Fibroblast of skin of back (primary cell): ENCODE data around the gene ZNF407. TPM values are rescaled to one million over a fixed set of nuclear protein-coding genes. Genes with fewer than 3 reads are reported as not detected.
"Not testable (repeated sequence)": the region's sequence is repeated elsewhere in the genome, so short reads cannot be mapped to it uniquely, and the experiment has no call there.

Experiments used
- DNase-seq: peaks from one replicate; pipeline ENCODE4 v3.0.0-alpha.2; 2013
- polyA plus RNA-seq, 2 experiments: library from polyadenylated mRNA; unstranded; fragments of 120-200 nt; gene quantifications; one replicate each; pipeline ENCODE4 v1.2.1, GENCODE V29; 2013; ENCODE audit not compliant: insufficient read length in 2 of 2

The ZNF407 gene
- polyA plus RNA-seq (2013, experiment 1 of 2; ENCODE audit: insufficient read length): 4.6 TPM
- 4.0 TPM for polyA plus RNA-seq (2013, experiment 2 of 2; ENCODE audit: insufficient read length)

- DNase-seq: peak; percentile 94
Observed at GRCh38 chr18:74597662-74598349, at the start of gene ZNF407. ZNF407 (plus strand) TSS chr18:74597870; CDS start chr18:74631020, 33,150 bp downstream.

- no peak for DNase-seq
Observed at GRCh38 chr18:74549591-74550104, 48.0 kb upstream of the ZNF407 start.

GRCh38 chr18:74550886-74551285, 46.8 kb upstream of the ZNF407 start:
- no peak for DNase-seq

- DNase-seq: no peak
Observed at GRCh38 chr18:74551452-74551851, 46.2 kb upstream of the ZNF407 start.

- peak; percentile 71 for DNase-seq
Observed at GRCh38 chr18:74551936-74552555, 45.6 kb upstream of the ZNF407 start.

GRCh38 chr18:74556126-74556525, 41.5 kb upstream of the ZNF407 start:
- no peak for DNase-seq

GRCh38 chr18:74558096-74558495, 39.6 kb upstream of the ZNF407 start:
- no peak for DNase-seq

GRCh38 chr18:74562131-74562730, 35.4 kb upstream of the ZNF407 start:
- no peak for DNase-seq

GRCh38 chr18:74562775-74563174, 34.9 kb upstream of the ZNF407 start:
- DNase-seq: no peak

GRCh38 chr18:74563999-74564398, 33.7 kb upstream of the ZNF407 start:
- no peak for DNase-seq

GRCh38 chr18:74565164-74565563, 32.5 kb upstream of the ZNF407 start:
- DNase-seq: not testable (repeated sequence)

GRCh38 chr18:74565993-74566392, 31.7 kb upstream of the ZNF407 start:
- DNase-seq: not testable (repeated sequence)

- DNase-seq: no peak
Observed at GRCh38 chr18:74567822-74568221, 29.8 kb upstream of the ZNF407 start.

- DNase-seq: no peak
Observed at GRCh38 chr18:74569401-74569800, 28.3 kb upstream of the ZNF407 start.

GRCh38 chr18:74570266-74570665, 27.4 kb upstream of the ZNF407 start:
- DNase-seq: no peak

- DNase-seq: no peak
Observed at GRCh38 chr18:74571895-74572680, 25.6 kb upstream of the ZNF407 start.

- no peak for DNase-seq
Observed at GRCh38 chr18:74573053-74573452, 24.6 kb upstream of the ZNF407 start.

GRCh38 chr18:74574916-74575315, 22.8 kb upstream of the ZNF407 start:
- no peak for DNase-seq

- DNase-seq: no peak
Observed at GRCh38 chr18:74577019-74577418, 20.7 kb upstream of the ZNF407 start.

GRCh38 chr18:74579496-74580065, 18.1 kb upstream of the ZNF407 start:
- peak; percentile 1 for DNase-seq

GRCh38 chr18:74582642-74583041, 15.0 kb upstream of the ZNF407 start:
- no peak for DNase-seq

- DNase-seq: no peak
Observed at GRCh38 chr18:74587441-74587840, 10.2 kb upstream of the ZNF407 start.
